SU-DHL-6 (cell line): ENCODE data around the gene OLIG2.

Experiments used
- H2AFZ ChIP-seq: fragments of 200-600 bp; sonication (generic); 2 replicates; pipeline ENCODE4 v1.6.1; 2014; ENCODE audit warnings: low read depth, mild to moderate bottlenecking, moderate library complexity, mixed read lengths, antibody characterized with exemption, low read length; ENCODE audit not compliant: severe bottlenecking
- H3F3A ChIP-seq: fragments of 200-600 bp; shearing (Covaris generic); 2 replicates; pipeline ENCODE4 v1.6.0; 2016; ENCODE audit warnings: antibody characterized with exemption, mild to moderate bottlenecking; ENCODE audit not compliant: insufficient read depth
- H3K27ac ChIP-seq: fragments of 200-600 bp; sonication (generic); 2 replicates; pipeline ENCODE4 v1.5.1; 2016; ENCODE audit warnings: low read depth, mild to moderate bottlenecking, low read length, moderate library complexity, mixed read lengths
- H3K27me3 ChIP-seq: fragments of 200-600 bp; sonication (generic), shearing (Covaris generic); 2 replicates; pipeline ENCODE4 v1.6.0; 2014; ENCODE audit warnings: mild to moderate bottlenecking, low read length
- H3K36me3 ChIP-seq: fragments of 200-600 bp; sonication (generic); 2 replicates; pipeline ENCODE4 v1.6.1; 2014; ENCODE audit warnings: mild to moderate bottlenecking, low read length, mixed read lengths
- H3K4me2 ChIP-seq: fragments of 300-600, 200-600 bp; shearing (Covaris generic), sonication (generic); 2 replicates; pipeline ENCODE4 v1.6.0; 2014; ENCODE audit warnings: low read length, low read depth, mild to moderate bottlenecking; ENCODE audit not compliant: poor library complexity, severe bottlenecking
- H3K4me3 ChIP-seq: fragments of 200-600 bp; sonication (generic); 2 replicates; pipeline ENCODE4 v1.5.1; 2014; ENCODE audit warnings: antibody characterized with exemption, low read length, mild to moderate bottlenecking, mixed read lengths; ENCODE audit not compliant: insufficient read depth, poor library complexity, severe bottlenecking
- H3K79me2 ChIP-seq: fragments of 200-600 bp; sonication (generic); 2 replicates; pipeline ENCODE4 v1.6.1; 2014; ENCODE audit warnings: mild to moderate bottlenecking, low read length, moderate library complexity; ENCODE audit not compliant: insufficient read depth
- H3K9ac ChIP-seq: fragments of 200-600 bp; sonication (generic); 2 replicates; pipeline ENCODE4 v1.7.0; 2014; ENCODE audit warnings: mild to moderate bottlenecking, low read length
- H3K9me2 ChIP-seq: fragments of 200-600 bp; sonication (generic); replicated peaks from 2 replicates; pipeline ENCODE4 v1.6.1; 2014; ENCODE audit warnings: low read length; ENCODE audit not compliant: insufficient read depth
- H3K9me3 ChIP-seq: fragments of 200-600 bp; sonication (generic); 2 replicates; pipeline ENCODE4 v1.6.1; 2014; ENCODE audit warnings: low read length, mixed read lengths; ENCODE audit not compliant: insufficient read depth
- H4K20me1 ChIP-seq: fragments of 200-600 bp; sonication (generic); 2 replicates; pipeline ENCODE4 v1.6.1; 2014; ENCODE audit warnings: low read depth, mild to moderate bottlenecking, antibody characterized with exemption, low read length, moderate library complexity, mixed read lengths
- EZH2phosphoT487 ChIP-seq: fragments of 200-600 bp; sonication (generic), shearing (Covaris generic); conservative IDR thresholded peaks from 2 replicates; pipeline ENCODE4 v1.6.1; 2018; ENCODE audit warnings: mild to moderate bottlenecking, antibody characterized with exemption, low read length, moderate library complexity, mixed read lengths
- TF ChIP-seq, protein P1 (sequence below): fragments of 200-600 bp; sonication (generic); IDR thresholded peaks from one replicate; pipeline ENCODE4 v1.5.1; 2017; ENCODE audit warnings: antibody characterized with exemption, mild to moderate bottlenecking, low read length, moderate library complexity; ENCODE audit not compliant: insufficient read depth, poor library complexity, severe bottlenecking

OLIG2 gene

DNA sequence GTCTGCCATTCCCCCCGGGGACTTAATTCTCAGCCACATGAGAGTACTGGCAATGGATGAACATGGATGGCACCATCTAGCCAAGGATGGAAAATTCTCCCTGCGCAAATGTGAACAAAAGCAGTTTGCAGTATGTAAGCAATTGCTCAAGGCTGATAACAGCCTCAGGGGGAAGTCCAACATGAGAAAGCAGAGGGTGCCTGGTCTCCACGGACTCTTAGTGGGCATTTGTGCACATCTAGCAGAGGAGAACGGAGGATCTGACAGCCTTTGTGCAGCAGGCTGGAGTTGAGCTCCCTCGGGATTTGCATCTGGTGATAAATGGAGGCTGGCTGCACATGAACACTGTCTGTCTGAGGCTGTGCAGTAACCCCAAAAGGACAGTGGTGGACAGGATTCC, 30.3 kb downstream of the OLIG2 start:
- no peak overlapping the region for H3K9ac ChIP-seq
- H4K20me1 ChIP-seq: no peaks in the 10 kb centered on the region
- H3K27me3 ChIP-seq: no peaks in the 10 kb centered on the region
- no peaks in the 10 kb centered on the region for H3F3A ChIP-seq
- H3K9me2 ChIP-seq: no peaks in the 10 kb centered on the region
- H3K4me3 ChIP-seq: no peak overlapping the region
- no peaks in the 10 kb centered on the region for H3K36me3 ChIP-seq
- no peaks in the 10 kb centered on the region for H3K79me2 ChIP-seq
- H3K4me2 ChIP-seq: no peak overlapping the region
- TF ChIP-seq, protein P1, sequence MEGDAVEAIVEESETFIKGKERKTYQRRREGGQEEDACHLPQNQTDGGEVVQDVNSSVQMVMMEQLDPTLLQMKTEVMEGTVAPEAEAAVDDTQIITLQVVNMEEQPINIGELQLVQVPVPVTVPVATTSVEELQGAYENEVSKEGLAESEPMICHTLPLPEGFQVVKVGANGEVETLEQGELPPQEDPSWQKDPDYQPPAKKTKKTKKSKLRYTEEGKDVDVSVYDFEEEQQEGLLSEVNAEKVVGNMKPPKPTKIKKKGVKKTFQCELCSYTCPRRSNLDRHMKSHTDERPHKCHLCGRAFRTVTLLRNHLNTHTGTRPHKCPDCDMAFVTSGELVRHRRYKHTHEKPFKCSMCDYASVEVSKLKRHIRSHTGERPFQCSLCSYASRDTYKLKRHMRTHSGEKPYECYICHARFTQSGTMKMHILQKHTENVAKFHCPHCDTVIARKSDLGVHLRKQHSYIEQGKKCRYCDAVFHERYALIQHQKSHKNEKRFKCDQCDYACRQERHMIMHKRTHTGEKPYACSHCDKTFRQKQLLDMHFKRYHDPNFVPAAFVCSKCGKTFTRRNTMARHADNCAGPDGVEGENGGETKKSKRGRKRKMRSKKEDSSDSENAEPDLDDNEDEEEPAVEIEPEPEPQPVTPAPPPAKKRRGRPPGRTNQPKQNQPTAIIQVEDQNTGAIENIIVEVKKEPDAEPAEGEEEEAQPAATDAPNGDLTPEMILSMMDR: no peak
- no peak for TF ChIP-seq EZH2phosphoT487
- no peak overlapping the region for H3K27ac ChIP-seq
- no peaks in the 10 kb centered on the region for H3K9me3 ChIP-seq
- no peak overlapping the region for H2AFZ ChIP-seq

DNA sequence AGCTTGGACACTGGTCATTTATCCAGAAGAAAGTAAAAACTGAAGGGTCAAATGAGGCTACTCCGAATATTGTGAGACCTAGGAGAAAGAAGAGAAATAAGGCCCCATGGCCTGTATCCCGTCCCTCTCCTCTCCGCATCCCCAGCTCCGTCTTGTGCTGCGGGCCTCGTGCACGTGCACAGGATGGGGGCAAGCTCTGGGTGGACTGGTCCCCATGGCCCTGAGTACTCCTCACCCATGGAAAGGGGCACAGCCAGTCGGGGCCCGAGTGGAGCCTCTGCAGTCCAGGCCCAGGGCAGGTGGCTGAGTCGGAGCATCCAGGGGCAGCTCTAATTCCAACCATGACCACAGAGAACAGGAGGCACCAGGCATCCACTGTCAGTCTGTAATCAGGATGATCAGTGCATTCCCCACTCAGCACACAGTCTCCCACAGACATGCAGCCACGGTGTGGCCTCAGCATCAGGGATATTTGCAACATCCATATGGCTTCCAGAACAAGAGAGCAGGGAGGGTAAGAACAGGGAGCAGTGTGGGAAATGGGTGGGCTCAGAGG, 31.7 kb downstream of the OLIG2 start:
- no peaks in the 10 kb centered on the region for H4K20me1 ChIP-seq
- no peak overlapping the region for H3K4me3 ChIP-seq
- H3K27ac ChIP-seq: no peak overlapping the region
- TF ChIP-seq, protein P1: no peak
- no peak for TF ChIP-seq EZH2phosphoT487
- H3K4me2 ChIP-seq: no peak overlapping the region
- H3K36me3 ChIP-seq: no peaks in the 10 kb centered on the region
- no peaks in the 10 kb centered on the region for H3K9me3 ChIP-seq
- no peak overlapping the region for H3K9ac ChIP-seq
- H2AFZ ChIP-seq: no peak overlapping the region
- no peaks in the 10 kb centered on the region for H3K27me3 ChIP-seq
- no peaks in the 10 kb centered on the region for H3F3A ChIP-seq
- H3K9me2 ChIP-seq: no peaks in the 10 kb centered on the region
- no peaks in the 10 kb centered on the region for H3K79me2 ChIP-seq

DNA sequence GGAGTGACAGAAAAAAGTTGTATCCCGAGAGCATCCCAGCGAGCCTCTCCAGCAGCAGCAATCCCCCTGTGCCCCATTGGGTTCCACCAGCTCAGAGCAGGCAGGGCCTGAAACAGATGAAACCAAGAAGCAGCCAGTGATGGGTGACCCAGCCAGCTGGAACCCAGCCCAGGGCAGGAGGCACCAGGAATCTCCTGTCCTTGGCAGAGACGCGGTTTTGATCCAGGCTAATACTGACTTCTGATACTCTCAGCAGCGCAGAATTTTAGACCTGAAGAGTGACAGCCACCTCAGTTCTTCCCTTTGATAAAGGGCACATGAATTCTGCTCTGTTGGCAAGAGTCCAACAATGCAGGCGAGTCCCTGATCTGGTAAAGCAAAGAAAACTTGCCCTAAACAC, 32.8 kb downstream of the OLIG2 start:
- Histone ChIP-seq H3K27me3 (no peaks in the 10 kb centered on the region), H3K79me2 (no peaks in the 10 kb centered on the region), H3K36me3 (no peaks in the 10 kb centered on the region), H3K9me2 (no peaks in the 10 kb centered on the region), H2AFZ (no peak overlapping the region), H3K9me3 (no peaks in the 10 kb centered on the region), H3K27ac (no peak overlapping the region), H3K4me2 (no peak overlapping the region), H3K4me3 (no peak overlapping the region), H3F3A (no peaks in the 10 kb centered on the region), H3K9ac (no peak overlapping the region), H4K20me1 (no peaks in the 10 kb centered on the region)
- no peak for TF ChIP-seq EZH2phosphoT487
- TF ChIP-seq, protein P1: no peak
